Stimulated activated CD4-positive, alpha-beta T cell treated with anti-CD3 and anti-CD28 coated beads, Interleukin-4, amount 100 ng/mL, for 48 hours (primary cell): ENCODE data around the gene TSN.
"Not testable (repeated sequence)": the region's sequence is repeated elsewhere in the genome, so short reads cannot be mapped to it uniquely, and the experiment has no call there.

Experiments
- DNase-seq, 2 donors: peaks; one replicate each; pipeline ENCODE4 v3.0.0-alpha.2; 2020; ENCODE audit warnings: low read depth in 2 of 2

The TSN gene

DNA sequence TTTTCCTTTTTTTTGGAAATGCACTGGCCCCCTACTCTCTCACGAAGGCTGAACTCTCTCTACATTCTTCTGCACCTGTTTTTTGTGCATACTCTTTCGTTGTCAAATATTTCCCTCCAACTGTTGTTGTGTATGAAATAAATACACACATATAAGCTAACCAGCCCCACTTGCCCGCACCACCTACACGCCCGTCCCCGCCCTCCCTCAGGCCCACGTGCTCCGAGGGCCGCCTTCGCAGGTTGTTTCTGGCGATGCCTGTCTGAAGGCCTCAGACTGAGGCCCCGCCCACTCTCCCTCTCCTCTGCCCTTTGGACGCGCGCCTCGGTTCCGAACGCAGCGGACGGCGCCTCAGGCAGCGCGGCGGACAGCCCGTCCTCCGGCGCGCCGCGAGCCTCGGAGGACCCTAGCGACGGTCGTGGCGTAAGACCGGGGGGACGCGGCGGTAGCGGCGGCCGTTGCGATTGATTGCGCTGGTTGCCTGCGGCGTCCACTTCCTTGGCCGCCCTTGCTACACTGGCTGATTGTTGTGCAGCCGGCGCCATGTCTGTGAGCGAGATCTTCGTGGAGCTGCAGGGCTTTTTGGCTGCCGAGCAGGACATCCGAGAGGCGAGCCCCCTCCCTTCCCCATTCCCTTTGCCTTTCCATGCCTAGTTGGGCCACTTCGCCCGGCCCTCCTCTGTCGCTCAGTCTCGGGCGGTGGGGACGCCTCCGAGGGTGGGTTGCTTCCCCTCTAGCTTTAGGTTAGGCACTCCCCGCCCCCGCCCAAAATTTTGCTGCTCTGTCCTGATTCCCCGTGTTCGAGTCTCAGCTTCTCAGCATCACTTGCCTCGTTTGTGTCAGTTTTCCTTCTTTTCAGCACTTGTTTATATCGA lies at the start of gene TSN:
TSS of gene TSN (plus strand) at position 415 of the 875 bp plus-strand sequence. CDS start at position 544, 129 bp downstream.
- peak; percentile 95 to 97 for DNase-seq

DNA sequence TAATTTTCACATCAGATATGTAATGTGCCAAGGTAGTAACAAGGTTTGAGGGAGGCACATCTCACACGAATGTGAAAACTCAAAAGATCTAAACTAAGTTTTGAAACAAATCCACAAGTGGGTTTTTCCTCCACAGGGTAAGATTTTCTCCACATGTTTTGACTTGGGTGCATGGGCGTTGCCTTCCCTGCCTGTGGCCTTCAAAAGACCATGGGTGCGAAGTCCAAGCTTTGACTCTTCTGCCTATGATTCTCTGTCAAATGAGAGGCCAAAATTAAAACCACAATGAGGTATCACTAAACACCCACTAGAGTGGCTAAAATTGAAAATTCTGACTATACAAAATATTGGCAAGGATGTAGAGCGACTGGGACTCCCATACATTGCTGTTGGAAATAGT lies 49.5 kb upstream of the TSN start:
- DNase-seq = no peak

DNA sequence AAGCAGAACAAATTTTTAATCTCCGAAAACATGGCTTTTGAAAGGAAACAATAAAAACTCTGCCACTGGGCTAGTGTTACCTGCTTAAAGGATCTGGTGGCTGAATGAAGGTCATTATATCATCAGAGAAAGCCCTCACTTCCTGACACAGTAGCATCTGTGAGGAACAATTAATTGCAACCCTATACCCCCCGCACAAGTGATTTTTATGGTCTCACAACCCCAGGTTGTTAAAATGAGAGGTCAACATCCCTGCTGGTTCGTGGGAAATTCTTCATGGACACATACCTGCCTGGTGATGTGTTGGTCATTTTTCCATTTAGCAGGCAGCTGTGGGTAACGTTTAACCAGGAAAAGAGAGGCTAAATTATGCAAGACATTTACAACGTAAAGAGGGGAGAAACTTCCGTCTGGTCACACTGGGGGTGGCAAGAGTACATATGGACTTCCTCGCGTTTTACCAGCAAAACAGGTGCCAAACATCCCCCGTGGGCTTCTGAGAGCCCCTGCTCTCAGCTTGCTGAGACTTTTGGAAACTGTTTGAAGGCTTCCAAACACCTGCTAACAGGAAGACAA lies 48.0 kb upstream of the TSN start:
- DNase-seq = no peak

DNA sequence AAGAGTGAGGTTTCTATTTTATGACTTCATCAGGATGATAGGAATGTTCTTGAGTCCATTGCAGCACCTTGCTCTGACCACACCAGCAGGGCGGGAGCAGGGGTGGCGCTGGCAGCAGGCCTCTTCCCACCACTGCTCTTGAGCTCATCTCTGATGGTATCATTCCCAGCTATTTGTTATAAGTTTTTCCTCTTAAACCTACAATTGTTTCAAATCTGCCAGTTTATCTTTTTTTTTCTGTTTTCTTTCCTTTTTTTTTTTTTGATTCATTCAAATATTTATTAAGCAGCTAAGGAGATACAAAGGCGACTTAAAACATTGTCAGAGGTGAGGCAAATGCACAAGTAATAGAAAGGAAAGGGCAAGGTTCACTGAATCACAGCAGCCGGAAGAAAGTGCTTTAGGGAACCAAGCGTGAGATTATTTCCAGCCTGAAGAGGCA lies 47.5 kb upstream of the TSN start:
- DNase-seq = no peak

DNA sequence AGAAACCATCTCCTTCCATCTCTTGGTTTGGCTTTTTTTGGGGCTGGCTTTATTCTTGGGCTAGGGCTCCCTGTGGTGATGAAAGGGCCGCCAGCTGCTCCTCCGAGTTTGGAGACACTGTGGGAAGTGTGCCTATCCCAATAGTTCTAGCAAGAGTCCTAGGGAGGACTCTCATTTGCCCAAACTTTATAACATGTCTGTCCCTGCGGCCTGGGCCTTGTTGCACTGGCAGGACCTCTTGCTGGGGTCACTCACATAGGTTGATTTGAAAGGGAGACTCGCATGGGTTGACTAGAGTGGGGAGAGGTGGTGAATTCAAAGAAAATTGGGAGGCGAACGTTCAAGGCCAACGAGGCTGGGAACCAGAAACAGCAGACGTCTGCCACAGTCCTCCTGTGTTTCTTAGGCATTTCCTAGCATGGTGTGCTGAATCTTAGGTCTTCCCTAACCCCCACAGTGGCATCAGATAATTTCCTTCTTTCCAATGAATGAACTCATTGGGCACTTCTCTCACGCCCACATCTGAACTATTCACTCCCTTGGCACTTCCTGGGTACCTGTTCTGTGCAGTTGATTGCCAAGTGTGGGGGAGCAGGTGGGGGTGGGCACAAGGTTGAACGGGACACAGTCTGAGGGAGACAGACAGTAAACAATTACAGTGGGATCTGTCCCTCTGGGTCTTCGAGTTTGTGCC lies 45.5 kb upstream of the TSN start:
- DNase-seq = no peak

DNA sequence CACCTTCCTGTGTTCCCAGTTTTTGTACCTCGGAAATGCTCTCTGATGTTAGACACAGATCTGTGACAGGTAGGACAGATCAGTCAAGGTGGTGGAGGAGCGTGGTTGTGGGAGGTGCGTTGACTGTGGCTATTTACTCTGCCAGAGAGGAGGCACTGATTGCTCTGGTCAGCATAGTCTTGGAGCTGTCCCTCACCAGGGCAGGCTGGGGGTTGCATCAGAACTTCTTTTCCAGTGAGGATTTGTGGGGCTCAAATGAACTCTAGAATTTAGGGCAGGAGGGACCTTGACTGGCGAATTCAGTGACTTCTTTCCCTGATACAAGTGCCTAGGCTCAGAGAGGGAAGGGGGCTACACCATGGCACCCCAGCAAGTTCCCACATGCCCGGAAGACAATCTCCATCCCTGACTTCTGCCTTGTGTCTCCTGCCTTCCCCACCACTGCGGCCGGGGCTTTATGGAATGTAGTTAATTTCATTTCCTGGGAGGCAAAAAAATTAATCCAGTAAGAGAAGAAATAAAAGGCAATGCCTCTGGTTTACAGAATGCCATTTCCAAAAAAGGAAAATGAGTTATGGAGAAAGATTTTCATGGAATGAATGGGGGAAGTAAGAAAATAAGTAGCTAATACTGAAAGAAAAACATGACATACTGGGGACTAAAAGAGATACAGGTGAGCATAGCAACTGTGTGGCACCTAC lies 44.8 kb upstream of the TSN start:
- DNase-seq = no peak

DNA sequence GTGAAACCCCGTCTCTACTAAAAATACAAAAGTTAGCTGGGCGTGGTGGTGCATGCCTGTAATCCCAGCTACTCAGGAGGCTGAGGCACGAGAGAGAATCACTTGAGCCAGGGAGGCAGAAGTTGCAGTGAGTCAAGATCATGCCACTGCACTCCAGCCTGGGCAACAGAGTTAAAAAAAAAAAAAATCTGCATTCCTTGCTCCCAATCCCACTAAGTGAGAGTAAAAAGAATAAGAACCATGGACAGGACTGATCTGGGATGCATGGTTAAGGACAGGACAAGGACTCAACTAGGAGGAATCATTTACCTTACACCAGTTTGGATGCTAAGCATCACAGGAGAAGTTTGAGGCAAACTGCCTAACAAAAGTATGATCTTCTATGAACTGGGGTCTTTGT lies 44.0 kb upstream of the TSN start:
- not testable (repeated sequence) for DNase-seq

DNA sequence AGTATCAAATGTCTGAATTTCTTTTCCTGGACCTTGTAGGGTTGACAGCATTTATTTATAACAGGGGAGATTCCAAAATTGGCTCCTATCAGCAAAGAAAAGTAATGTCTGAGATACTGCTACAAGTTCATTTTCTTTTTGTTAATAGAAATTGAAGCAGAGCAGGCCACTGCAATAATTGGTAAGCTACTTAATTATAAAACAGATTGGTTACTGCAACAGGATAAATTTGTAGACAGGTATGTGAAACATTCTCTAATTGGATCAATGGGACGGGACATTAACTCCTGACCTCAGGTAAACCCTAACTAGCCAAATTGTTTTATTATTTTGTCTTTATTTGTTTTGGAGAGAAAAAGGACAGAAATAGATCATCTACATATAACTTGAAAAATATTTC lies 39.3 kb upstream of the TSN start:
- no peak for DNase-seq

DNA sequence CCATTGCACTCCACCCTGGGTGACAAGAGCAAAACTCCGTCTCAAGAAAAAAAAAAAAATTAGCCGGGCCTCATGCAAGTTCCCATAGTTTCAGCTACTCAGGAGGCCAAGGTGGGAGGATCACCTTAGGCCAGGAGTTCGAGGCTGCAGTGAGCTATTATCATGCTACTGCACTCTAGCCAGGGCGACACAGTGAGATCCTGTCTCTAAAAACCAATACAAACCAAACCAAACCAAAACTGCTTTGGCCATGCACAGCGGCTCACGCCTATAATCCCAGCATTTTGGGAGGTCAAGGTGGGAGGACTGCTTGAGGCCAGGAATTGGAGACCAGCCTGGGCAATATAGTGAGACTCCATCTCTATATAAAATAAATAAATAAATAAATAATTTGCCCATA lies 37.9 kb upstream of the TSN start:
- no peak for DNase-seq

DNA sequence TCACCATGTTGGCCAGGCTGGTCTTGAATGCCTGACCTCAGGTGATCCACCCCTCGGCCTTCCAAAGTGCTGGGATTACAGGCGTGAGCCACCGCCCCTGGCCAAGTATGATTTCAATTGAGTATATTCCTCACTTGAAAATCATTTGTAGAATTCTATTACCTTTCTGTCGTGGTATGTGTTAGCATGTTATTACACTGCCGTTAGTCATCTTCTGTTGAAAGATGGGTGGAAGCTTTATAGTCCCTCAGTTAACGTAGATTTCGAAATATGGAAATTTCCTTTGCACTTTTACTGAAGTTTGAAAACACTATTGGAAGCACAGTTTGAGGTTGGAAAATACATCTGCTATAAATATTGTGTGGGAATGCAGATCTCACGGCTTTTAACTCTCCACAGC lies 33.5 kb upstream of the TSN start:
- DNase-seq = peak in 1 of 2 donors; percentile 29

DNA sequence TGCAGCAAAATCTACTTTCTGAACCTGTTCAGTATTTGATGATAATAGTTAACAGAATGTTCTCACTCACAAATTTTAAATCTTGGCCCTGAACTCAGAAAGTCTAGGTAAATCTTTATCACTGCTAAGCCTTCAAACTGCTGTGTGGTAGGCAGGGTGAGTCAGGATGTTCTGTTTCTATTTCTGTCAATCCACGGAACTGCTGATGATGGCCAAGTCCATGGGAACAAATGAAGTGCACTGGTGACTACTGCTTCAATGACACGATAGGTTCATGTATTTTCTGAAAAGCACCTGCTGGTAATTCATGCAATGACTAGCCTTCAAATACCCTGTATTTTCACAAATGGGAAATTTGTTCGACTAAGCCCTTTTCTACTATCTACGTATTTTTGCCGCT lies 33.0 kb upstream of the TSN start:
- peak in 1 of 2 donors; percentile 45 for DNase-seq

DNA sequence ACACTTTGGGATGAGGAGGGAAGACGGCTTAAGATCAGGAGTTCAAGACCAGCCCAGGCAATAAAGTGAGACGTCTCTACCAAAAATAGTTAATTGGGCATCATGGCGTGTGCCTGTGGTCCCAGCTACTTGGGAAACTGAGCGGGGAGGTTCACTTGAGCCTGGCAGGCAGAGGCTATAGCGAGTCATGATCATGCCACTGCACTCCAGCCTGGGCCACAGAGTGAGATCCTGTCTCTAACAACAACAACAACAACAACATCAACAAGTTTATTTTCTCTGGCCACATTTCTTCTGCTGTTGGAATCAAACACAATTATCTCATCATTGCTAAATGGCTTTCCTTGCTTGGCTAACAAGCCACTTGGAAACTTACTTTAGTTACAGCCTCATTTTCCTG lies 32.1 kb upstream of the TSN start:
- no peak for DNase-seq

DNA sequence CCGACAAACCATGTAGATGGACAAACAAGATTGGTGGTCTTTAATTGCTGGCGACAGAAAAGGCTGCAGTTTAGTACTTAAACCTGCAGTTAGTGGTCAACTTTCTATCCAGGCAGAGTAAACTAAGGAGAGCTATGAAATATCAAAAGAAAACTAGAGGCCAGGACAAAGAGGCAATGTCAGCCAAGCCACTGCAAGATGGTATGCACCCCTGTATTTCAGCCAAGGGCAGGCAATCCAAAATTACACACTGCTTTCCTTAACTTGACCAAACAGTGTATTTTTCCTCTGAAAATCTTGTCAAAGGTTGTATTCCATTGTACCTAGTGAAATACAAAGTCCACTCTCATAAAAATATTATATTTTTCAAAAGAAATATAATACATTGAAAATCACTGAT lies 28.1 kb upstream of the TSN start:
- DNase-seq = no peak

DNA sequence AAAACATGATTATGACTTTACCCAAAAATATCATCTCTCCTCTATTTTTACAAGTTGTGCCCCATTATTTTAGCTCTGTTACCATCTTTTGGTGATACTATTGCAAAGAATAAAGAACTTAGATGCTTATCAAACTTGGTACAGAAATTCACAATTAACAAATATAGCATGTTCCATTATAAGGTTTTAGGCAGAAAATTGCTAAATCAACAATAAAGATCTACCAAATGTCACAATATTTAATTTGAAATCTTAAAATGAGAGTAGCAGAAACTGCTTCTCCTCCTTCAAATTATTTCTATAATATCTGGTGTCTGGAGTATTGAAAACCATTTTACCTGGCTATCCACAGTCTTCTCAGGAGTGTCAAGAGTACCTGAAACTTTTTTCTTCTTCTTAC lies 27.5 kb upstream of the TSN start:
- DNase-seq = no peak

DNA sequence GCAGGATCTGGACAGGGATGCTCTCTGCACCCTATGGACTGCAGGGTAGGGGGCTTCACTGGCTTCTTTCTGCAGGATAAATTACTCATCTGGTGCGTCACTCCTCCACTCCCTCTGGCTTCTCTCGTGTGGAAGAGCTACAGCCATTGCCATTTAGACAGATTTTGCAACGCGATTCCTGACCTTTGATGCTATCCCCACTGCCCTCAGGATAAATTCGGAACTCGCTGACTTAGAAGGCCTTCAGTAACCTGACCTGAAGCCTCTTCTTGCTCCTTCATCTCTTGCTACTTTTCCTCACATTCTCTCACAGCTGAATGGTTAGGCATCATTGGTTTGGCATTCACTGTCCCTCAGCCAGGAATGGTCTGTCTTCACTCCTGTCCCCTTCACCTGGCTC lies 24.1 kb upstream of the TSN start:
- no peak for DNase-seq

DNA sequence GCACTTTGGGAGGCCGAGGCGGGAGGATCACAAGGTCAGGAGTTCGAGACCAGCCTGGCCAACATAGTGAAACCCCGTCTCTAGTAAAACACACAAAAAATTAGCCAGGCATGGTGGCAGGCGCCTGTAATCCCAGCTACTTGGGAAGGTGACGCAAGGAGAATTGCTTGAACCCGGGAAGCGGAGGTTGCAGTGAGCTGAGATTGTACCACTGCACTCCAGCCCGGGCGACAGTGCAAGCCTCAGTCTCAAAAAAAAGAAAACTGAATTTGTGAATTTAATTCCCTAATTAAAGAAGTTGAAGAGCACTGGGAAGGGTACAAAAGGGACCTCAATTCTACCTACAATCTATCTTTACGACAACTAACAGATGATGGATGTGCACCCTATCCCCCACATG lies 20.9 kb upstream of the TSN start:
- DNase-seq = not testable (repeated sequence)

DNA sequence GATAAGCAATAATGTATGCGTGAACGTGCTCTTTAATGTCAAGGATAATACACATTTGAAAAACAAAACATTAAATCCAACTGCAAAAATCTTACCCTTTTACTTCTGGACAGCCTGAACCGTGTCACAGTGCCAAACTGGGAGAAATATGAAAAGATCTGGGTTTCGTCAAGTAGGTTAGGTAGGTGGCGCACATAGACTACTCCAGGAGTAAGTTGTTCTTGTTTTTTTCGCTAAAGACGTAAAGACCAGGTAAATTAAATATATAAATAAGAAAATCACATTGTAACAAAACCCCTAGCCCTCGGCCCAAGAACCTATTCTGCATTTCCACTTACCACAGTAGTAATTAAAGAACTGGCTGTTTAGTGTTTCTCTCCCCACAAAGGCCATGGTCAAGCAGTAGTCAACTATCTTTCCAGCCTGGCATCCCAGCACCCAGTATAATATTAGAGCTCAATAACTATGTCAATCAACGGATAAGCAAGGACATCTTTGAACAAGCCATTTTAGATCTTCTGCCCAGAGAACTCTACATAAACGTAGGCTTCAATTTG lies 19.9 kb upstream of the TSN start:
- no peak for DNase-seq

DNA sequence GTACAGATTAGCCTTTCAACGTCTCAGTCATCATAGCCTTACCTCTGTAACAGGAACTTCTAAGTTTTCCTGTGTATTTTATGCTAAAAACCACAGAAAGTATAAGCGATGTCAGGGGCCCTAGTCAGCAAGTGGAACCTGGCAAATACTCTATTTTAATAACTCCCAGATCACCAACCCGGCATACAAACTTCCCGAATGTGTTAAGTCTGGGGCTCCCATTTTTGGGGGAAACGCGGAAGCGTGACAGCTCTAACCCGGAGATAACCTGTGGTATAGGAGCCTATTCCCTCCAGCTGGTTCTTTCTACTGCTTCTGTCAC lies 19.4 kb upstream of the TSN start:
- DNase-seq = no peak

DNA sequence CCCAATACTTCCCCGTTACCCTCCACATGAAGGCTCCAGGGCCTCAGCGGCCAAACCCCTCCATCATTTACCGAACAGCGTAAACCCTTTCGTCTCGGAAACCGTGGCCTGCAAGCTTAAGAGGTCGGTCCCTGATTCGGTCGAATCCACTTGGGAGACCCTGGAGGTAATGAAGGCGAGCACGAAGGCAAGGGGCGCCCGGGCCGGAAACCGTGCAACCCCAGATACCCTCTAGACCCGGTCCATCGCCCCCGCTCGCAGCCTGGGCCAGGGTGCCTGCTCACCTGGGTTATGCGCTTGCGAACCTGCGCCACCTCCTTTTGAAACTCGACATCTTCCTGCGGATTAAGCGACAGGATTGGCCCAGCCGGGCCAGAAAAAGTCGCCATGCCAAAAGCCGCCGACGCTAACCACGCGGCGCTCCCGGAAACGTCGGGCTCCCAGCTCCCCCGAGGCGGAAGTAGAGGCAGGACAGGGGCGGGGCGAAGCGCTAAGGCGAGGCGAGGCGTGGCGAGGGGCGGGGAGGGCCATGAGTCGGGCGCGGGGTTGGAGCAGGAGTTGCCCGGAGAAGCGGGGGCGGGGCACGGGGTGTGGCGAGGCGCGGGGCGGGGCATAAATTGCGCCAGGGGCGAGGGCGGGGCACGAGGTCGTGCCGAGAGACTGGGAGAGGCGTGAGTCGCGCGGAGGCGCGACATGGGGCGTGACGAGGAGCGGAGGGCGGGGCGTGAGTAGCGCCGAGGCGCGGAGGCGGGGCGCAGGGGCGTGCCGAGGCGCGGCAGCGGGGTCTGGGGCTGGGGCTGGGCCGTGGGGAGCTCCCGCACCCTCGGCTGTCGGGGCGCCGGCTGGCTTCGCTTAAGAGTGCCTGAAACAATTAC lies 18.8 kb upstream of the TSN start, which contains the start of gene NIFK:
TSS of gene NIFK (minus strand) at position 414 of the 875 bp plus-strand sequence. CDS start at position 389, 25 bp downstream.
- peak; percentile 100 for DNase-seq

DNA sequence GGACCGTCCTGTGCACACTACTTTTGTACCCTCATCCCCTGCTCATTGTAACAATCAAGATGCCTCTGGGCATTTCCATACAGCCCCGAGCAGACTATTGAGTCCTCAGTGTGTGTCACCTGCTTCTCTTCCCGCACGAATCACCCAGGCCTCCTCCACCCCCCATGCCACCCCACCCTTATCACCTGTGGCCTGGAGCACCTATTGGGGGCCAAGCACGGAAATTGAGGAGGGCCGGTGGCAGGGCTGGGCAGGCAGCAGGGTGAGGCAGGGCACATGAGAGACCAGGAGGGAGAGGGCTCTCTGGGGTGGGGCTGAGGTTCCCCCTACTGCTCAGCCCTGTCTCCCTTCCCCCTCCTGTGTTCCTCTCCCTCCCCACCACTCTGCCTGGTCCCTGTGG lies 14.5 kb upstream of the TSN start:
- no peak for DNase-seq

DNA sequence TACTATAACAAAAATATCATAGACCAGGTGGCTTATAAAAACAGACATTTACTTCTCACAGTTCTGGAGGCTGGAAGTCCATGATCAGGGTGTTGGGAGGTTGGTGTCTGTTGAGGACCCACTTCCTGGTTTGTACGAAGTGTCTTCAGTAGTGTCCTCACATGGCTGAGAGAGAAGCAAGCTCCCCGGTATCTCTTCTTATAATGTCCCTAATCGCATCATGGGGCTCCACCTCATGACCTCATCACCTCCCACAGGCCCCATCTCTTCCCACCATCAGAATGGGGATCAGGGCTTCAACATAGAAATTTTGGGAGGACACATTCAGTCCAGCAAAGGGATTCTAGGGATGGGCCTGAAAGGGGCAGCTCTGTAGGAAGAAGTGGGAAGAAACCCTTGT lies 14.0 kb upstream of the TSN start:
- DNase-seq = no peak
